Stimulated activated CD4-positive, alpha-beta T cell treated with anti-CD3 and anti-CD28 coated beads, Interleukin-1b, Interleukin-23, amount 100 ng/mL, for 1 hour (primary cell): Measurements from ENCODE around the gene DDX55.
A peak's percentile ranks its signal among the peaks of the same experiment; 100 is the strongest.
"Not testable (repeated sequence)": the region's sequence is repeated elsewhere in the genome, so short reads cannot be mapped to it uniquely, and the experiment has no call there.

Experiments used
- DNase-seq, 2 donors: peaks; one replicate each; pipeline ENCODE4 v3.0.0-alpha.2; 2020; ENCODE audit warnings: low read depth in 2 of 2

The DDX55 gene

DNA sequence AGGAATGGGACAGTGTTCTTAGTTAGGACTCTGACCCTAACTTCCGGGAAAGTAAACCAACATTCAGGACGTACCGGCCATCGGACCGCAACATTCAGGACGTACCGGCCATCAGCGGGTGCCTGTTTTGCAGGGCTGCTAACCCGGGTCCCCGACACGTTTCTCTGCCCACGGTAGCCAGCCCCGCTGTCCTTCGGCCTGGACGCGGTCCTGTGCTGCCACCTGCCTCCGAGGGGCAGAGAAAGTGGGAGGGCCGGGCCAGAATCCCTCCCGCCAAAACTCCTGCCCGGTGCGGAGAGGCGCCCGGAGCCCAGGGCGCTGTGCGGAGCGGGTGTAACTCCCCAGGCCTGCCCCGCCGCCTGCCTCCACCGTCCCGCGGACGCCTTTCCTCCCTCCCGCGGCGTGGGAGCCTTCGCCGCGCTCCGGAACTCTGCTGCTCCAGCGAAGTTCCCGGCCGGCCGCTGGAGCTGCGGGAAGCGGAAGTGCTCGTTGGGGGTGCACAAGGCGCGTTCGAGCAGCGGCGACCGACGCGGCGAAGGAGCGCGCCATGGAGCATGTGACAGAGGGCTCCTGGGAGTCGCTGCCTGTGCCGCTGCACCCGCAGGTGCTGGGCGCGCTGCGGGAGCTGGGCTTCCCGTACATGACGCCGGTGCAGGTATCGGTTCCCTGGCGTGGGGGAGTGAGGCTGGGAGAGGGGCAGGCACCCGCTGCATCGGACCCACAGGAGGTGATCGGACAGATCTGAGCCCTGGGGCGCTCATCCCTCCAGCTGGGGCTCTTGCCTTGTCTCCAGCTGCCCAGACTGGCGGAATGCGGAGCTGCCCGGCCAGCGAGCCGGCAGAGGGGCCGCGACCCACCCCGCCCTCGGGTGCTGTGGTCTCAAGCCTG is at the start of gene DDX55:
Gene DDX55, plus strand, starts transcription at position 498 of the 888 bp plus-strand sequence. Its CDS starts 50 bp downstream, at position 548.
- DNase-seq, result peak; percentile 58 to 70

- not testable (repeated sequence) for DNase-seq
Observed at GRCh38 chr12:123554136-123554535, 47.8 kb upstream of the DDX55 start.

DNA sequence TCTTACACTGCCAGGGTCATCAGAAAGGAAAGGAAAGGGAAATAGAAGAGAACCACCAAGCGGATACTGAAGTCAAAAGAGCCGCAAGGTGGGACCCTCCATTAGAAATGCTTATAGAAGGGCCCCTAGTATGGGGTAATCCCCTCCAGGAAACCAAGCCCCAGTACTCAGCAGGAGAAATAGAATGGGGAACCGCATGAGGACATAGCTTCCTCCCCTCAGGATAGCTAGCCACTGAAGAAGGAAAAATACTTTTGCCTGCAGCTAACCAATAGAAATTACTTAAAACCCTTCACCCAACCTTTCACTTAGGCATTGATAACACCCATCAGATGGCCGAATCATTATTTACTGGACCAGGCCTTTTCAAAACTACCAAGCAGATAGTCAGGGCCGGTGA is 47.1 kb upstream of the DDX55 start:
- DNase-seq, result not testable (repeated sequence)

- not testable (repeated sequence) for DNase-seq
Observed at GRCh38 chr12:123558487-123558886, 43.4 kb upstream of the DDX55 start.

DNA sequence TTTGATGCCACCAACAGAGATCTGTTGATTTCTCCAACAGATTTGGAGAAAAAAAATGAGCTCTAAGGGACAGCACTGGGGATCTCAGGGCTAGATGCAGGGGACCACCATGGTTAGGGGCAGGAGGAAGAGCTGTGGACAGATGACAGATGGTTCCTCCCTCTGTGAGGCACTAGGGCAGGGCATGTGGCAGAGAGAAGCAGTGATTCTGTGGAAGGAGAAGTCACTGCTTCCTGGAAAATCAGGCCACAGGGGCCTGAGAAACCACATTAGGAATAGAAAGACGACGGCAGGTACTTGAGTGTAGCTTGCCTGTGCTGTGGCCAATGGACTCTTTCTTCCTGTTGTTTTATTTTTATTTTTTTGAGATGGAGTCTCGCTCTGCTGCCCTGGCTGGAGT is 42.4 kb upstream of the DDX55 start:
- DNase-seq, result no peak

DNA sequence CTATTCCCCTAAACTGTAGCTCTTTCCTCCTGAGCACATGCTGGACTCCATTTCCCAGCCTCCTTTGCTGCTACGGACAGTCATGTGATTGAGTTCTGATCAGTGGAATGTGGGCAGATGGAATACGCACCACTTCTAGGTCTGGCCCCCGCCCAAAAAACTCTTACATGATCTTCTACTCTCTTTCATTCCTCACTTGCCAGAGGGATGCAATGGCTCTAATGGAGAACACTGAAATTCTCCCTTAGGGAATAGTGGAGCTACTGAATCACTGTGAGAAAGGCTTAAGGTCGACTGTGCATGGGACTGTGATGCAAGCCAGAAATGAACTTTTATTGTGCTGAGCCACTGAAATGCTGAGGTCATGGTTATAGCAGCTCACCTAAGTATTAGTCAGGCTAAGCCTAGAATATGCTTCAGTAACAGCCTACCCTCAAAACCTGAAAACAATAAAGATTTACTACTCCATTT is 30.5 kb upstream of the DDX55 start:
- no peak for DNase-seq

- DNase-seq, result no peak
Observed at GRCh38 chr12:123572391-123572790, 29.5 kb upstream of the DDX55 start.

- DNase-seq, result no peak
Observed at GRCh38 chr12:123573870-123574269, 28.0 kb upstream of the DDX55 start.

DNA sequence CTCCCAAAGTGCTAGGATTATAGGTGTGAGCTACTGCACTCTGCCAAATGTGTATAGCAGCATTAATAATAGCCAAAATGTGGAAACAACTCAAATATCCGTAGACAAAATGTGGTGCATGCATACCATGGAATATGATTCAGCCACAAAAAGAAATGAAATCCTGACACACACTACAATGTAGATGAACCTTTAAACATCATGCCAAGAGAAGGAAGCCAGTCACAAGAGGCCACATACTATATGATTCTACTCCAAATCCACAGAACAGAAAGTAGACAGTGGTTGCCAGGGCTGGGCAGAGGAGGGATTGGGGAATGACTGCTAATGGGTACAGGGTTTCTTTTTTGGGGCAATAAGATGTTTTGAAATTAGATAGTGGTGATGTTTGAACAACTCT is 25.3 kb upstream of the DDX55 start:
- no peak for DNase-seq

DNA sequence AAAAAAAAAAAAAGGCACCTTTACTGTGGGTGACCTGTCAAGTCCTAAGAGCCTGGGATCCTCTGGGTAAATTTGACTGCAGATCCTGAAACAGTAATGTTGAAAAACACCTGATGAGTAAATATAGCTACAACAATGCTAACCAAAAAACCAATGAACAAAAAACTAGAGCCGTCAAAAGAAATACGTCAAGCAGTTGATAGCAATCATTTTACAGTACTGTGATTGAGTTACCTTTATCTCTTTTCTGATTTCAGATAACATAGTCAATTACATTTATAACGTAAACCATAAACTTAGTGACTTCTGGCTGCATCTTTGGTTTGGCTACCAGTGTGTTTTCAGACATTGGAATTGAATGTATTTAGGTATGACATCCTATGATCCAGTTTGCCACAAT is 23.7 kb upstream of the DDX55 start:
- no peak for DNase-seq

DNA sequence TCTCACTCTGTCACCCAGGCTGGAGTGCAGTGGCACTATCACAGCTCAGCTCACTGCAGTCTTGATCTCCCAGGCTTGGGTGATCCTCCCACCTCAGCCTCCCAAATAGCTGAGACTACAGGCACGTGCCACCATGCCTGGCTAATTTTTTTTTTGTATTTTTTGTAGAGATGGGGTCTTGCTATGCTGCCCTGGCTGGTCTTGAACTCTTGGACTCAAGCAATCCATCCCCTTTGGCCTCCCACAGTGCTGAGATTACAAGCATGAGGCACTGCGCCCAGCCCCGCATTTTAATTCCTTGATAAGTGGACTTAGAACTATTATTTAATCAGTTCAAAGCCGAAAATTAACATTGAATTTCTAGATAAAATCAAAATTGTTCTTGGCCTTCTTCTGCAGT is 23.1 kb upstream of the DDX55 start:
- DNase-seq, result not testable (repeated sequence)

DNA sequence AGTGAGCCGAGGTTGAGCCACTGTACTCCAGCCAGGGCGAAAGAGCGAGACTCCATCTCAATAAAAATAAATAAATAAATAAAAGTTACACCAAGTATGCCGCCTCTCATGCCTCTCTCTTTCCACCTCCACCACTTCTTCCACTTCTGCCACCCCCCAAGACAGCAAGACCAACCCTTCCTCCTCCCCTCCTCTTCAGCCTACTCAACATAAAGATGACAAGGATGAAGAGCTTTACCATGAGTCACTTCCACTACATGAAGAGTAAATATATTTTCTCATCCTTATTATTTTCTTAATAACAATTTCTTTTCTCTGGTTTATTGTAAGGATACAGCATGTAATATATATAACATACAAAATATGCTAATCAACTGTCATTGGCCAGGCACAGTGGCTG is 21.1 kb upstream of the DDX55 start:
- DNase-seq, result no peak

- no peak for DNase-seq
Observed at GRCh38 chr12:123591702-123592481, 10.0 kb upstream of the DDX55 start.

- DNase-seq, result no peak
Observed at GRCh38 chr12:123595729-123596128, 6.2 kb upstream of the DDX55 start.

- no peak for DNase-seq
Observed at GRCh38 chr12:123597100-123597499, 4.8 kb upstream of the DDX55 start.

GRCh38 chr12:123598522-123598921 is 3.4 kb upstream of the DDX55 start:
- no peak for DNase-seq

- DNase-seq, result no peak
Observed at GRCh38 chr12:123599310-123599709, 2.6 kb upstream of the DDX55 start.

DNA sequence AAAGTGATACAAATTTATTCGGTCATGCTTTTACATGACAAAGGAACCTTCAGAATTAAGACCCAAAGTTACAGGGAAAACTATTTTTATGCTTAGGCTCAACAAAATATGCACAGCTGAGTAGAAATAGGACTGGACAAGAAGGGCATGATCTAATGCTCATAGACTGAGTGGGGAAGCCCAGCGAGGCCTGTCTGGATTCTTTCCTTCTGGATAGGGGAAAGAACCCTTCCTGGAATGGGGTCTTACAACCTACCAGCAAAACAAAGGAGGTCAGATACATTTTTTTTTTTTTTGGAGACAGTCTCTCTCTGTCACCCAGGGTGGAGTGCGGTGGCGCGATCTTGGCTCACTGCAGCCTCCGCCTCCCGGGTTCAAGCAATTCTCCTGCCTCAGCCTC is 2.2 kb upstream of the DDX55 start:
- DNase-seq, result no peak

- DNase-seq, result no peak
Observed at GRCh38 chr12:123602651-123603195, 824 bp downstream of the DDX55 start.

- not testable (repeated sequence) for DNase-seq
Observed at GRCh38 chr12:123603495-123603894, 1.6 kb downstream of the DDX55 start.

GRCh38 chr12:123607756-123608155 is 5.9 kb downstream of the DDX55 start:
- DNase-seq, result no peak

DNA sequence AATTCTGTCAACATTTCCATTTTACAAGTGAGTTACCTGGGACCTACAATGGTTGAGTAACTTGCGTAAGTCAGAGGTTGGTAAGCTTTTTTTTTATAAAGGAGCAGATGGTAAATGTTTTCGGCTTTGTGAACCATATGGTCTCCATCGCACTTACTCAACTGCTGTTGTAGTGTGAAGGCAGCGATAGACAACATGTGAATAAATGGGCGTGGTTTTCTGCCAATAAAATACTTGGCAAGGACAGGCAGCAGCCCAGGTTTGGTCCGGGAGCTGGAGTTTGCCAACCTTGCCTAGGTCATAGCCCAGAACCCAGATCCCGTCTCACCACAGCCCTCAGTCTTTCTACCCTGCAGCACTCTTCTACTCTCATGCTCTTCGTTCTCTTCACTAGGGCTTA is 6.3 kb downstream of the DDX55 start:
- no peak for DNase-seq
